HepG2 (cell line): ENCODE measurements around the gene AJUBA. TPM values are rescaled to one million over a fixed set of nuclear protein-coding genes. Genes with fewer than 3 reads are reported as not detected.

Source experiments
- ARID2 ChIP-seq: sonication (generic); formaldehyde crosslinking; IDR thresholded peaks from 2 replicates; pipeline ENCODE4 v1.8.1; 2022; ENCODE audit warnings: mild to moderate bottlenecking, missing genetic modification reagents, borderline replicate concordance
- BCL3 ChIP-seq: sonication (generic); formaldehyde crosslinking; IDR thresholded peaks from 2 replicates; pipeline ENCODE4 v1.5.1; 2020; ENCODE audit warnings: mild to moderate bottlenecking, missing genetic modification reagents, moderate library complexity
- GLI4 ChIP-seq: sonication (generic); formaldehyde crosslinking; IDR thresholded peaks from 2 replicates; pipeline ENCODE4 v1.5.1; 2020; ENCODE audit warnings: missing genetic modification reagents, mild to moderate bottlenecking, moderate library complexity, borderline replicate concordance
- HMGA1 ChIP-seq: sonication (generic); formaldehyde crosslinking; conservative IDR thresholded peaks from 2 replicates; pipeline ENCODE4 v1.4.0; 2020; ENCODE audit warnings: missing genetic modification reagents
- KLF15 ChIP-seq: sonication (generic); formaldehyde crosslinking; IDR thresholded peaks from 2 replicates; pipeline ENCODE4 v1.8.1; 2023; ENCODE audit warnings: borderline replicate concordance, mild to moderate bottlenecking, inconsistent platforms, missing genetic modification reagents, mixed read lengths
- KLF16 ChIP-seq, 2 experiments: sonication (generic) in 1 of 2; formaldehyde crosslinking in 1 of 2; IDR thresholded peaks; 2 replicates each; pipeline versions ENCODE4 v1.6.1 to v1.8.0; 2016 to 2023; ENCODE audit warnings: missing genetic modification reagents in 2 of 2, missing compliant biosample characterization in 1 of 2
- NFE2L2 ChIP-seq: fragments of 150-350 bp; IDR thresholded peaks from 2 replicates; pipeline ENCODE4 v1.6.1; 2014; ENCODE audit warnings: low read length
- NFKBIZ ChIP-seq: IDR thresholded peaks from 2 replicates; pipeline ENCODE4 v1.6.1; 2018; ENCODE audit warnings: missing genetic modification reagents, missing compliant biosample characterization
- RAD51 ChIP-seq: fragments of 450-650 bp; IDR thresholded peaks from 2 replicates; pipeline ENCODE4 v1.6.1; 2016; ENCODE audit warnings: borderline replicate concordance
- REL ChIP-seq: sonication (generic); formaldehyde crosslinking; conservative IDR thresholded peaks from 2 replicates; pipeline ENCODE4 v1.8.0; 2022; ENCODE audit warnings: mild to moderate bottlenecking, missing genetic modification reagents, moderate library complexity
- SATB2 ChIP-seq: sonication (generic); formaldehyde crosslinking; IDR thresholded peaks from 2 replicates; pipeline ENCODE4 v1.5.0; 2020; ENCODE audit warnings: missing genetic modification reagents
- UBTF ChIP-seq: sonication (generic); formaldehyde crosslinking; IDR thresholded peaks from 2 replicates; pipeline ENCODE4 v1.4.0; 2020; ENCODE audit warnings: mild to moderate bottlenecking, missing genetic modification reagents
- ZBTB21 ChIP-seq: sonication (generic); formaldehyde crosslinking; IDR thresholded peaks from 2 replicates; pipeline ENCODE4 v1.4.0; 2020; ENCODE audit warnings: missing genetic modification reagents
- ZNF280B ChIP-seq: sonication (generic); formaldehyde crosslinking; IDR thresholded peaks from 2 replicates; pipeline ENCODE4 v1.5.0; 2020; ENCODE audit warnings: missing genetic modification reagents, mild to moderate bottlenecking, borderline replicate concordance
- ZNF577 ChIP-seq: sonication (generic); formaldehyde crosslinking; IDR thresholded peaks from 2 replicates; pipeline ENCODE4 v1.4.0; 2020; ENCODE audit warnings: mild to moderate bottlenecking, low read depth, missing genetic modification reagents, borderline replicate concordance
- polyA plus RNA-seq, 8 experiments: library from polyadenylated mRNA; depleted of rRNA in 3 of 8; stranded (reverse) in 7 of 8; unstranded in 1 of 8; fragments of >200 nt; fragmentation: Illumina TruSeq in 4 of 8; extraction: Trizol in 4 of 8; gene quantifications; 2 replicates each; pipeline versions ENCODE4 v1.2.1 to v1.2.3, GENCODE V29; 2011 to 2016; ENCODE audit warnings: low read depth in 4 of 8, missing spikeins in 1 of 8, mixed read lengths in 1 of 8; ENCODE audit not compliant: insufficient read depth in 1 of 8
- total RNA-seq, 5 experiments: library from RNA; depleted of rRNA; stranded (reverse); fragments of >200 nt; fragmentation: Illumina TruSeq; extraction: Trizol; gene quantifications; 2 replicates each; pipeline ENCODE4 v1.2.3, GENCODE V29; 2016; ENCODE audit warnings: low read depth in 1 of 5
- TF ChIP-seq, protein P1 (sequence below): sonication (generic); formaldehyde crosslinking; IDR thresholded peaks from 2 replicates; pipeline ENCODE4 v1.8.0; 2022; ENCODE audit warnings: missing genetic modification reagents, mild to moderate bottlenecking, inconsistent platforms, borderline replicate concordance
- TF ChIP-seq, protein P2 (sequence below), 2 experiments: fragments of 450-650 bp in 1 of 2; sonication (generic) in 1 of 2; formaldehyde crosslinking; IDR thresholded peaks; 2 replicates each; pipeline versions ENCODE4 v1.5.0 to v1.8.0; 2020 to 2022; ENCODE audit warnings: mild to moderate bottlenecking in 1 of 2, missing genetic modification reagents in 1 of 2

The AJUBA gene
- total and polyA plus RNA-seq, 2 of the 13 experiments (the other 11 are each of a cell fraction or from before 2014, with no cell fraction given), result 157 to 241 TPM

GRCh38 chr14:22929104-22929960, 53.0 kb downstream of the AJUBA start, which contains the start of gene PRMT5 (continued):
- TF ChIP-seq ZBTB21 (CRISPR knock-in tag), result peak; percentile 70; the same call in 1 of the 2 replicates
- peak; percentile 92 for TF ChIP-seq BCL3 (CRISPR knock-in tag)
- TF ChIP-seq REL (CRISPR knock-in tag), result peak; percentile 87; the same call in 1 of the 2 replicates
- peak; percentile 92 for TF ChIP-seq UBTF (CRISPR knock-in tag)
- TF ChIP-seq ZNF577, result no peak
- TF ChIP-seq RAD51, result no peak
- TF ChIP-seq NFKBIZ, result peak; percentile 65
- TF ChIP-seq HMGA1 (CRISPR knock-in tag), result no peak
- TF ChIP-seq ZNF280B (CRISPR knock-in tag), result peak; percentile 99
- TF ChIP-seq, protein P1, sequence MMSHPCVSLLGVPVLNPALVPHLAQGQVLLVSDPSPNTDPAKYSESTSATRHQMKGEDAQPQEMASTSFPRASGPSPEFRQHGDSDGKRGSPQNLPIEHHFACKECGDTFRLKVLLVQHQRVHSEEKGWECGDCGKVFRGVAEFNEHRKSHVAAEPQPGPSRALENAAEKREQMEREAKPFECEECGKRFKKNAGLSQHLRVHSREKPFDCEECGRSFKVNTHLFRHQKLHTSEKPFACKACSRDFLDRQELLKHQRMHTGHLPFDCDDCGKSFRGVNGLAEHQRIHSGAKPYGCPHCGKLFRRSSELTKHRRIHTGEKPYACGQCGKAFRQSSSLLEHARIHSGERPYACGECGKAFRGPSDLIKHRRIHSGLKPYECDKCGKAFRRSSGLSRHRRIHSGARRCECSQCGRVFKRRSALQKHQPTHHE, result peak; percentile 96
- peak; percentile 95; the same call in 1 of the 2 replicates for TF ChIP-seq KLF15 (CRISPR knock-in tag)
- peak; percentile 82 for TF ChIP-seq SATB2 (CRISPR knock-in tag)
- peak; percentile 75; the same call in 1 of the 2 replicates for TF ChIP-seq GLI4 (CRISPR knock-in tag)
- TF ChIP-seq ARID2 (CRISPR knock-in tag), result peak; percentile 79; the same call in 1 of the 2 replicates
- peak in 1 of 2 experiments; percentile 99; a peak in 3 of 4 replicates for TF ChIP-seq KLF16 (CRISPR knock-in tag; IDR thresholded peaks at IDR 0.05)
- no peak; the same call in 1 of the 2 replicates for TF ChIP-seq NFE2L2
- TF ChIP-seq, protein P2, sequence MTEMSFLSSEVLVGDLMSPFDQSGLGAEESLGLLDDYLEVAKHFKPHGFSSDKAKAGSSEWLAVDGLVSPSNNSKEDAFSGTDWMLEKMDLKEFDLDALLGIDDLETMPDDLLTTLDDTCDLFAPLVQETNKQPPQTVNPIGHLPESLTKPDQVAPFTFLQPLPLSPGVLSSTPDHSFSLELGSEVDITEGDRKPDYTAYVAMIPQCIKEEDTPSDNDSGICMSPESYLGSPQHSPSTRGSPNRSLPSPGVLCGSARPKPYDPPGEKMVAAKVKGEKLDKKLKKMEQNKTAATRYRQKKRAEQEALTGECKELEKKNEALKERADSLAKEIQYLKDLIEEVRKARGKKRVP (CRISPR knock-in tag; IDR thresholded peaks at IDR 0.05), result peak in 1 of 2 experiments; percentile 80; a peak in 1 of 4 replicates
